HG02571 (cell line): ENCODE measurements around the gene CWF19L2.
"Not testable (repeated sequence)": the region's sequence is repeated elsewhere in the genome, so short reads cannot be mapped to it uniquely, and the experiment has no call there.

ENCODE experiments used
- ATAC-seq: cut with Tn5 transposase; IDR thresholded peaks from one replicate; pipeline ENCODE4 v1.9.1; 2021; ENCODE audit warnings: mild to moderate bottlenecking, moderate library complexity; ENCODE audit not compliant: unreplicated experiment

CWF19L2 gene

GRCh38 chr11:107457558-107458271 lies at the start of gene CWF19L2:
Gene CWF19L2, minus strand, starts transcription at chr11:107457825. Its CDS starts 9 bp downstream, at chr11:107457816.
- ATAC-seq: peak; percentile 98

DNA sequence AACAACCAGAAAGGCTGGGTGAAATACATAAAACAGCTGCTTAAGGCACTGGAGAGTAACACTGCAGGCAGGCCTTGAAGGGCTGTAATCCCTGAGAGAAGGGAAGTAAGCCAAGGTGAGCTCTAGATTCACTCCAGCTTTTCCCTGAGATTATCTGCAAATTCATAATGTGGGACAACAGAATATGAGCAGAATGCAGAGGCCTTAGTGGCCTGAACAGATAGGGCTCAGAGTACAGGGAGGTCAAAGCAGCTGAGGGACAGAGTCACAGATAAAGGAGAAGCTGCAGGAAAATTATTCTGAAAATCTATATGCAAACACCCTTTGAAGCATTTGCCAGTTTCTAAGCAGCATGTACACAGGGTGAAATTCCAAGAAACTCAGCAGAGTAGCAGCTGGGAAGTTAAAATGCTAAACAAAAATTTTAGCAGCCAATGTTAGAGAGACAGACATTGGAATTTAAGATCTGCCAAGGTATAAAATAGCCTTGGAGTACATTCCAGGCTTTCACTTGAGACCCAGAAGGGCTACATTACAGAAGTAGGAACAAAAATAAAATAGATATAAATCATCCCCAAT lies 48.1 kb upstream of the CWF19L2 start:
- no peak for ATAC-seq

GRCh38 chr11:107504981-107505380 lies 47.4 kb upstream of the CWF19L2 start:
- ATAC-seq: no peak

GRCh38 chr11:107501713-107502112 lies 44.1 kb upstream of the CWF19L2 start:
- no peak for ATAC-seq

DNA sequence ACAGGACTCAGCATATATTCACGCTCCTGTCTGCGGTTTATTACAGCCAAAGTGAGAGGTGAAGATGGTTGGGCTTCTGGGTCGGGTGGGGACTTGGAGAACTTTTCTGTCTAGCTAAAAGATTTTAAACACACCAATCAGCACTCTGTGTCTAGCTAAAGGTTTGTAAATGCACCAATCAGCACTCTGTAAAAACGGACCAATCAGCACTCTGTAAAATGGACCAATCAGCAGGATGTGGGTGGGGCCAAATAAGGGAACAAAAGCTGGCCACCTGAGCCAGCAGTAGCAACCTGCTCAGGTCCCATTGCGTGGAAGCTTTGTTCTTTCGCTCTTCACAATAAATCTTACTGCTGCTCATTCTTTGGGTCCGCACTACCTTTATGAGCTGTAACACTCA lies 39.7 kb upstream of the CWF19L2 start:
- ATAC-seq: not testable (repeated sequence)

GRCh38 chr11:107496011-107496410 lies 38.4 kb upstream of the CWF19L2 start:
- no peak for ATAC-seq

- no peak for ATAC-seq
Observed at GRCh38 chr11:107494055-107494454, 36.4 kb upstream of the CWF19L2 start.

- ATAC-seq: no peak
Observed at GRCh38 chr11:107493117-107493516, 35.5 kb upstream of the CWF19L2 start.

- ATAC-seq: no peak
Observed at GRCh38 chr11:107490836-107491235, 33.2 kb upstream of the CWF19L2 start.

DNA sequence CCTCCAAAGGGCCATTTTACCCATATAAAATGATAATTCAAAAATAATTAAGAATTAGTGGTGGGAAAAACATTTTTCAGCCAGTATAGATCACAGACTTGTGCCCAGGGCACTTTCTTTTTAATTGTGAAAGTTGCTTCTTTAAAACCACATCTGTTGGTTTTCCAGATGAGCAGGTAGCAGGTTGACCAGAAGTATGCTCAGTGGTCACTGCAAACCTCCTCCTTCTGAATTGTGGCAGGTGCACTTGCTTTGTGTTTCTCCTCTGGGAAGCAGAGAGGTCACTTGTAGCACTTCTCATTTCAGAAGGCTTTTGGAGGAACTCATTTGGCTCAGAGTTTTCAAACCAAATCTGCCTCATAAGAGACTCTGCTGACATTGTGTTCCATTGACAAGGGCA lies 24.6 kb upstream of the CWF19L2 start:
- ATAC-seq: no peak

DNA sequence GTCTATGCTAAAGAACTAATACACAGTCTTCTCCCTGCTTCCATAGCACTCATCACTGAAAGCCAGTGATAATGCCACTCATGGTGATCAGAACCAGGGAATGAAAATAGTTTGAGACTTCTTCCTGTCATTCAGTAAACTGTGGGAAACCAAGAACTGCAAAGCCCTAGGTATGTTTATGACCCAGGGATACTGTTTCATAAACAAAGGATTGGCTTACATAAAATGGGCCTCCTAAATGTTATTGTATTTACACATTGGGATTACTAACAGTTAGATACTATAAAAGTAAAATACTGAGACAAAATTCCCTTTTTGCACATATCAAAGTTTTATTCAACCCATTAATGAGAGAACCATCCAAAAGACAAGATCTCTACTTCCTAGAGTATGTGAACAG lies 21.3 kb upstream of the CWF19L2 start:
- no peak for ATAC-seq

GRCh38 chr11:107477820-107478219 lies 20.2 kb upstream of the CWF19L2 start:
- no peak for ATAC-seq

DNA sequence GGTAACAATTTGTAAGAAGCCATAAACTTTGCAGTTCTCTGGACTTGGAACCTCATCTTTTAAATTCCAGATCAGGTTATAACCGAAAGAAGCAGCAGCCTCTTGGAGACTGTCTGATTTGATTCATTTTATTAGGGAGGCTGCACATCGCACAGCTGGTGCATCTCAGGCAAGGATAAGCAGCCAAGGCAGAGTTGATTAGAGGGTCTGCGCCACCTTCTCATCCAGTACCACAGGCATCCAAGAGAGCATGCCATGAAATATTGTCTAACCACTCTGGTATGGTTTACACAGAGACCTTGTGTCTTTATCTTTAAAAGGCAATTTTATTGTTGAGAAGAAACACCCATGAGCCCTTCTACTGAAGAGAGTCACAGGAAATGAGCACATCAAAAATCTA lies 16.2 kb upstream of the CWF19L2 start:
- ATAC-seq: no peak

DNA sequence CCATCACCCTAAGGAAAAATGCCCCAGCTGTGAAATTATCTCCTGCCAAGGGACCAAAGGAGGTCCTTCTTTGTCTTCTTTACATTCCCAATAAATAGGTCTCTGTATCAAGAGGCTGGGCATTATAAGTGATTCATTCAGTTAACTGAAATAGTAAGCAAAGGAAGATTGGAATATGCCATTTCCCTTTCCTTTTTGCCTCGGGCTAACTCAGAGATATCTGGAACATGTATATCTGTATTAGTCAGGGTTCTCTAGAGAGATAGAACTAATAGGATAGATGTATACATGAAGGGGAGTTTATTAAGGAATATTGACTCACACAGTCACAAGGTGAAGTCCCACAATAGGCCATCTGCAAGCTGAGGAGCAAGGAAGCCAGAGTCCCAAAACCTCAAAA lies 15.3 kb upstream of the CWF19L2 start:
- ATAC-seq: no peak

DNA sequence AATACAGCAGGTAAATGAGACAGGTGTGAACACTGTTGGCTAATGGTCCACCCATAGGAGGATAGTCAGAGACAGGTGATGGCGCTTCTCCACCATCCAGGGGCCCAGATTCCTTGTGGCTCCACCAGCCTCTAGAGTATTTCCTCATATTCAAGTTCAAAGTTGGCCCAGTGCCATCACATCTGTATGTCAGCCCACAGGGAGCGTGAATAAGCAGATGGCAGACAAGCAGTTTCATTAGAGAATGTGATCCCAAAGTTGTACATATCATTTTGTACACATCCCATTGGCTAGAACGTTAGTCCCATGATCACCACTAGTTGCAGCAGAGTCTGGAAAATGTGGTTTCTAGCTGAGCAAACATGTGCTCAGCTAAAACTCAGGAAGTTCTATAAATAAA lies 11.0 kb upstream of the CWF19L2 start:
- no peak for ATAC-seq

DNA sequence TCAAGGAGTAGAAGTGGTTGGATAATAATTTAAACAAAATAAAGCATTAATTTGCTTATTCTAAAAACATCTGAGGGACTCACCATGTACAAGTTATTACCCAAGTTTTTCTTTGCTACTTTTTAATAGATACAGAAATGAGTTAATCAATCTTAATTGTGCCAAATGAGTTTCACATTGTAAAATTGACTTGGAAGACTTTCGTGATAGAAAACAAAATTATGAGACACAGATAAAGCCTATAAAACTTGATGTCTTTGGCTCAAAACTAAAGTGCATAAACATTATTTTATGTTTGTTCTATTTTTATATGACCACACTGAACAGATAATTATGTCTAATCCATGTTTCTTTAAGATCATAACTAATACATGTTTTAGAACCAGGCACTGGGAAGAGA lies 10.1 kb upstream of the CWF19L2 start:
- no peak for ATAC-seq

GRCh38 chr11:107466275-107466866 lies 8.7 kb upstream of the CWF19L2 start:
- not testable (repeated sequence) for ATAC-seq

- peak; percentile 26 for ATAC-seq
Observed at GRCh38 chr11:107457205-107457557, 444 bp downstream of the CWF19L2 start.

DNA sequence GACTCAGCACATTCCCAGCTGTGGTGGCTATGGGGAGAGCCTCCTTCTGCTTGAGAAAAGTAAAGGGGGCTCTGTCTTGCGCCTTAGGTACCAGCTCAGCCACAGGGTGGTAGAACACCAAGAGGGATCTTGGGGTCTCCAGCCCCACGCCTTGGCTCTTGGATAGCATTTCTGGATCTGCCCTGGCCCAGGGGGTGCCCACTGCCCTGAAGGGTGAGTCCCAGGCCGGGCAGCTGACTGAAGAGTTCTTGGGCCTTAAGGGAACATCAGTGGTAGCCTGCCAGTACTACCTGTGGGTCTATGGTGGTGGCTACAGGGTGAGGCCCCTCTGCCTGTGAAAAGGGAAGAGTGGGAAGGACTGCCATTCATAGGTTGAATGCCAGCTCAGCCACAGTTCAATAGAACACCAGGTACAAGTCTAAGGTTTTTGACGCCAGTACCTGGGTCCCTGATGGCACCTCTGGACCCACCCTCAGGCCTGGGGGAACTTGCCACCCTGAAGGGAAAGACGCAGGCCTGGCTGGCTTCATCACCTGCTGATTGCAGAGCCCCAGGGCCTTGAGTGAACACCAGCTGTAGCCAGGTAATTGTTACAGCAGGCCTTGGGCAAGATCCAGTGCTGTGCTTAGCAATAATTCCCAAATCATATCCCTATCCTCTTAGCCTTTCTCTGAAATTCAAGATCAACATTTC lies 3.9 kb downstream of the CWF19L2 start:
- no peak for ATAC-seq

DNA sequence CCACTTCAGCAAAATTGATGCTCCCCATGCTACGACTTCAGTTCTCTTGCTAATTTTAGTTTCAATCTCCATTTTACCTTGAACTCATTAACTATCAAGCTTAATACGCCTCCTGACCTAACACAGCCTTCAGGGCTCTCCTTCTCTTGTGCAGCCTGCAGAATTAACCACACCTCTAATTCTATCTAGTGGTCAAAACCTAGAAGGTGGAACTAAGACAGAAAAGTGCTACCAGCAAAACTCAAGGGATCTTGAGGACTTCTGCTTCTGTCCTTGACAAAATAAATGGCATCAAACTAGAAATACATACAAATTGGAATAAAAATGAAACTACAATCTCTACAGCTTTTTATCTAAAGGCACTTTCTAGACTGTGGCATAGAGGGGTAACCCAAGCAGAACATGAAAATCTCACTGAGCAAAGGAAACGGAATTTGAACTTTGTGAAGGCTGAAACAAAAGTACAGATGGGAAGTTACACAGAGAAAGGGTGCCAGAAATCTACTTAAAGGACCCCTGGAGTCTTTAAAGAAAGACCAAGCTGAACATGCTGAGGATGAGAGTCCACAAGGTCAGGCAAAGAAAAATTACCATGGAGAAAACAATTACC lies 10.7 kb downstream of the CWF19L2 start:
- no peak for ATAC-seq

DNA sequence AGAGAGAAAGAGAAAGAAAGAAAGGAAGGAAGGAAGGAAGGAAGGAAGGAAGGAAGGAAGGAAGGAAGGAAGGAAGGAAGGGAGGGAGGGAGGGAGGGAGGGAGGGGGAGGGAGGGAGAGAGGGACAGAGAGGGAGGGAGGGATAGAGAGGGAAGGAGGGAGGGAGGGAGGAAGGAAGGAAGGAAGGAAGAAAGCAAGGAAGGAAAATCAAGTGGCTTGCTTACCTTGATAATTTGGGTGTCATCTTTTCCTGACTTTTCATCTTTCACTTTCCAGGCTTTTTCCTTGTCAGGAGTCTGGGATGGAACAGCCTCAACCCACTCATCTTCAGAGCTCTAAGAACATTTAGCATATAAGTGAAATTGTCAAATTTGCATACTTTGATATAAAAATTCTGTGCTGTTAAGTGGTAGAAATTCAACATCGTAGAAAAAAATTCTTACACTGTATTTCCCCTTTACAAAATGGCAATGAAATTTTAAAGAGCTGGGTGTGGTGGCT lies 14.9 kb downstream of the CWF19L2 start:
- ATAC-seq: no peak
